HG03097 (cell line): ENCODE measurements around the gene STMP1.

ENCODE experiments used
- ATAC-seq: cut with Tn5 transposase; IDR thresholded peaks from one replicate; pipeline ENCODE4 v1.9.1; 2021; ENCODE audit not compliant: unreplicated experiment, low FRiP score

STMP1 gene

DNA sequence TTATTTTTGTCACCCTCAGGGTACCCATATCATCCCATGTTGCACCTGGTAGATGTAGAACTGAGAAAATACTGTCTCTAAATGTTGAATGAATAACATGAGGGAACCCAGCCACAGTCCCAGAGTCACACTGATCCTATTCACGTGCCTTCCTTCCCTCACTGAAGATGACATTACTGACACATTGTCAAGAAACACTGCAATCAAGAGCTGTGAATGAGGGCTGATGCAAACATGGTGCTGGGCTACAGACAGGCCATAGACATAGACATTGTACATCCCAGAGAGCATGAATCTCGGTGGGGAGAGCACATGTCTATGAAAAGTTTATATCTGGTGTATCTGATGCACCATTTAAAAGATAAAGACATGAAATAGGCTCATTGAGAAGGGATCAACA is 55.9 kb downstream of the STMP1 start:
- ATAC-seq: no peak

DNA sequence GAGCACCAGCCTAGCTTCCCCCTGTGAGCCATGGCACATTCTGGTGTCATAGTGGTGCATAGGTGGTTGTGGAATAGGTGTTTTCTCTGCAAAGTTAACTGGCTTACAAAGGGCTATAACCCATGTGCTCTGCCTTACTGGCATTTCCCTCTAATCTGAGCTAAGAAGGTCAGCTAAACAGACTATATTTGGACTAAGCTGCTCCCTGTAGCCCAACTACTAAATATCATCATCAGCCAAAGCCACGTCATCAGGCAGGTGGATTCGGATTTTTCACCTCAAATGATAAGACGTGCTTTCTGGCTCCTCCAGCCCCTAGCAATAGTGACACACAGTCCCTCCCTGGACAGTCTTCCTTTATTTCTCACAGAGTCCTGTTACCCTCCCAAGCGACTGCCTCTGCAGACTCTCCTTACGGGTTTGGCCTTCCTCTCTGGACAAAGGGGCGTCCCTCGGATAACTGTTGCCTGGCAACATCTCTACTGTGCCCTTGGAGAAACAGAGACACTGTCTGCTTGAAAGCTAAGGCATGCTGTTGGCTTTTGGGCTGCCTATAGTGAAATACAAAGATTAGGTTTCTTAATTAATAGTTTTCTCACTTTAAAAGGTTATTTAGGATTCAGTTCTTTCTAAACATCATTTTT is 56.6 kb downstream of the STMP1 start:
- ATAC-seq: no peak

DNA sequence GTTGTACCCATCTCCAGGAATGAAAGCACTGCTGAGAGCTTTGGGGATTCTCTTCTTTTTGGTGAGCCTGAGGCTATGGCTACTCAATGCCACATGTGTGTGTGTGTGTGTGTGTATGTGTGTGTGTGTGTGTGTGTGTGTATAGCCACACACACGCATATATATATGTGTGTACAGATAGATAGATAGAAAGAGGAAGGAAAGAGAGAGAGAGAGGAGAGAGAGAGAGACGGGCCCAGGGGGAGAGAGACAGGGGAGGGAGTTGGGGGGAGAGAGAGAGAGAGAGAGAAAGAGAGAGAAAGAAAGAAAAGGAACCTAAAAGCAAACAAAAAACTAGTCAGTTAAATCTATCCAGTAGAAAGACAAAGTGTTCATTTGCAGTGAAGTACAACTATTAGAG is 57.4 kb downstream of the STMP1 start:
- no peak for ATAC-seq

DNA sequence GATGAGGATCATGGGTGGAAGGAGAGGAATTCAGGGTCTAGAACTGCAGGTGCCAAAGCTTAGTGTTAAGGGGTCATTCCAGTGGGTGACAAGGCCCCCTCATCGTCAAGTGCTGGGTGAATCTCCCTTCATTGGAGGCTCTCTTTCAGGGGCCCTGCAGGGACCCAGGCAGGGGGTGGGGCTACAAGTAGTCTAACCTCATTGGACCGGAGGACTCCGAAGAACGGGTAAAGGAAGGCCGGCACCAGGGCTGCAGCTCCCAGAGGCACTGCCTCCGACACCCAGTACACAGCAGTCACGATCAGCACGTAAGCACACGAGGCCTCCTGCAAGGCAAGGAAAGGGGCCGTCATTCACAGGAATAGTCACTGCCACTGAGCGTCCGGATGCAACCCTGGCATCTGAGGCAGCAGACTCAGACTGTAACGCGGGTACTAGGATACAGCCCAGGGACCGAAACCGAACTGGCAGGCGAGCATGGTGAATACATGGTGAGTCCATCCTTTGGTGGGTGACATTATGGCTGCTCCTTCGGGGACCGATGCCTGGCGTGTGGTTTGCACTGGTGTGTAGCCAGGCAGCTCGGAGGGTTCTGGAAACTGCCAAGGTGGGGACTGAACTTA is 59.0 kb downstream of the STMP1 start:
- no peak for ATAC-seq

DNA sequence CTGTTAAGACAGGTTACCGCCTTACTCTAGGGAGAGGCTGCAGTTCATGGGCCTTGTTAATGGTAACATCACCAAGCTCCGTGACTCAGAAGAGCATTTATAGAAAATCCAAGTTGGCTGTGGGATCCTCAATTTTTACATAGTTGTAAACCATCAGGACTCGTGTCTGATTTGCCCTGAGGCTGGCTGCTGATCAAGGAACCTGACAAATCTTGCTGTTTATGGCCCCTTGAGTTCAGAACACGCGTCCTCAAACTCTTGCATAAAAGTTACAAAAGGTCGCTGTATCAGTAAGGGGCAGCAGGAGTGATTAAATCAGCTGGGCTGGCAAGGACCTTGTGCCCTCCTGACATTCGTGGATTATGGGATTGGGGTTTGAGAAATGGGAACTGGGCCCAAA is 61.1 kb downstream of the STMP1 start:
- ATAC-seq: no peak
